HEK293T (cell line): ENCODE measurements around the gene CHSY3.

Source experiments
- CTCF ChIA-PET: fragments of 350-600 bp; formaldehyde crosslinking; extraction: SDS; loops from one replicate; lab custom pipeline; 2021; ENCODE audit warnings: antibody characterized with exemption, inconsistent platforms; lab: Yijun Ruan, JAX
- POLR2A ChIA-PET: fragments of 350-600 bp; formaldehyde crosslinking; extraction: SDS; loops from one replicate; lab custom pipeline; 2020; ENCODE audit warnings: antibody characterized with exemption, inconsistent platforms; lab: Yijun Ruan, JAX
- DNase-seq: peaks from one replicate; pipeline ENCODE4 v3.0.0; 2012; ENCODE audit warnings: mixed read lengths; ENCODE audit errors: extremely low spot score
- ARNT ChIP-seq: fragments of 450-650 bp; IDR thresholded peaks from 2 replicates; pipeline ENCODE4 v1.6.1; 2017; ENCODE audit warnings: mild to moderate bottlenecking
- BHLHE40 ChIP-seq: fragments of 450-650 bp; IDR thresholded peaks from 2 replicates; pipeline ENCODE4 v1.6.1; 2016; ENCODE audit warnings: mild to moderate bottlenecking, moderate library complexity, borderline replicate concordance
- CTBP1 ChIP-seq: fragments of 450-650 bp; IDR thresholded peaks from 2 replicates; pipeline ENCODE4 v1.6.1; 2016; ENCODE audit warnings: borderline replicate concordance
- ELF4 ChIP-seq: fragments of 450-650 bp; IDR thresholded peaks from 2 replicates; pipeline ENCODE4 v1.6.1; 2017; ENCODE audit warnings: antibody characterized with exemption
- FOXA1 ChIP-seq: fragments of 450-650 bp; IDR thresholded peaks from 2 replicates; pipeline ENCODE4 v1.6.1; 2016; ENCODE audit warnings: mild to moderate bottlenecking
- FOXK2 ChIP-seq: fragments of 450-650 bp; IDR thresholded peaks from 2 replicates; pipeline ENCODE4 v1.6.1; 2016; ENCODE audit warnings: mild to moderate bottlenecking
- FOXM1 ChIP-seq: fragments of 450-650 bp; IDR thresholded peaks from 2 replicates; pipeline ENCODE4 v1.6.1; 2017; ENCODE audit warnings: mild to moderate bottlenecking, borderline replicate concordance
- HDGF ChIP-seq: fragments of 450-650 bp; IDR thresholded peaks from 2 replicates; pipeline ENCODE4 v1.6.1; 2017; ENCODE audit warnings: antibody characterized with exemption, borderline replicate concordance
- L3MBTL2 ChIP-seq: fragments of 450-650 bp; conservative IDR thresholded peaks from 2 replicates; pipeline ENCODE4 v1.6.1; 2016; ENCODE audit warnings: mild to moderate bottlenecking
- LEF1 ChIP-seq: fragments of 450-650 bp; IDR thresholded peaks from 2 replicates; pipeline ENCODE4 v1.6.1; 2017; ENCODE audit warnings: mild to moderate bottlenecking, borderline replicate concordance
- NFRKB ChIP-seq: fragments of 450-650 bp; IDR thresholded peaks from 2 replicates; pipeline ENCODE4 v1.6.1; 2016; ENCODE audit warnings: mild to moderate bottlenecking, moderate library complexity
- SP1 ChIP-seq: fragments of 450-650 bp; IDR thresholded peaks from 2 replicates; pipeline ENCODE4 v1.6.1; 2017
- SUZ12 ChIP-seq: fragments of 450-650 bp; IDR thresholded peaks from 2 replicates; pipeline ENCODE4 v1.6.1; 2016; ENCODE audit warnings: mild to moderate bottlenecking
- TARDBP ChIP-seq: fragments of 450-650 bp; IDR thresholded peaks from 2 replicates; pipeline ENCODE4 v1.6.1; 2016
- ZNF384 ChIP-seq: fragments of 450-650 bp; IDR thresholded peaks from 2 replicates; pipeline ENCODE4 v1.6.1; 2016
- TF ChIP-seq, protein P1 (sequence below): fragments of 450-650 bp; IDR thresholded peaks from 2 replicates; pipeline ENCODE4 v1.6.1; 2016

Gene CHSY3

DNA sequence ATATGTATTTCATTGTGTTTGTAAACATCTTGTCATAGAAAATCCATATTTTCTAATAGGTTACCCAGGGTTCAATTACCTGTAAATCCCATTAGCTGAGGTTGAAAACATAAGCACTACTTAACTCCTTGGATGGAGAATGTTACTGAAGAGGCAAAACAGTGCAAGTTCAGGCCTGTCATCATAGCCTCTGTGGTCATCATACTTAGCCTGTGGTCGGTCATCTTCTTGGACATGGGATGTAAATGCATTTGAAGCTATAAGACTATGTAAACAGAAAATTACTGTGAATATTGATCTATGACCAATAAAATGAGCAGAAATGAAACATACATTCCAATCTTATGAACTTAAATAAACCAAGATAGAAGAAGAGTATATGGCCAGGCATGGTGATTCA is 164.7 kb downstream of the CHSY3 start:
- no peak for TF ChIP-seq SUZ12
- TF ChIP-seq SP1: no peak
- no peak for TF ChIP-seq FOXM1
- TF ChIP-seq ARNT: no peak
- no peak for TF ChIP-seq CTBP1
- TF ChIP-seq L3MBTL2: no peak
- no peak for TF ChIP-seq FOXK2
- TF ChIP-seq LEF1: no peak
- TF ChIP-seq ELF4: no peak
- TF ChIP-seq FOXA1: no peak
- TF ChIP-seq BHLHE40: no peak
- CTCF ChIA-PET: no interaction called here
- POLR2A ChIA-PET: no interaction called here
- DNase-seq: no peak

DNA sequence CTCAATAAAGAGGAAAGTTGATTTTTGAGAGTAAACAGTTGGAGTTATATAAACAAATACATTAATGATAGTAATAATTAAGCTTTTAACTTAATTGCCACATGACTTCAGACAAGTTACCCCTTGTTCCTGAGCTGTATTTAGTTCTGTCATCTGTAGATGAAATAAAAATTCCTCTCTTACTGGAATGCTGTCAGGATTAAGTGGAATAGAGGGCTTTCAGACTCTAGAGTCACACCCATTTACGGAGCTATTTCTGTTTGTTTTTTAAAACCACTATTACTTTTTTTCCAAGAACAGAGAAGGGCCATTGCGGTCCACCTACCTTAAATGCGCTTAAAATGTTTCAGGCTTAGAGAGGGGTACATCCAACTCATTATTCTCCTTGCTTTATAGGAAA is 170.6 kb downstream of the CHSY3 start:
- ChIA-PET POLR2A (no interaction called here), CTCF (no interaction called here)
- TF ChIP-seq ARNT (no peak), TARDBP (no peak), L3MBTL2 (no peak), LEF1 (no peak)
- TF ChIP-seq, protein P1, sequence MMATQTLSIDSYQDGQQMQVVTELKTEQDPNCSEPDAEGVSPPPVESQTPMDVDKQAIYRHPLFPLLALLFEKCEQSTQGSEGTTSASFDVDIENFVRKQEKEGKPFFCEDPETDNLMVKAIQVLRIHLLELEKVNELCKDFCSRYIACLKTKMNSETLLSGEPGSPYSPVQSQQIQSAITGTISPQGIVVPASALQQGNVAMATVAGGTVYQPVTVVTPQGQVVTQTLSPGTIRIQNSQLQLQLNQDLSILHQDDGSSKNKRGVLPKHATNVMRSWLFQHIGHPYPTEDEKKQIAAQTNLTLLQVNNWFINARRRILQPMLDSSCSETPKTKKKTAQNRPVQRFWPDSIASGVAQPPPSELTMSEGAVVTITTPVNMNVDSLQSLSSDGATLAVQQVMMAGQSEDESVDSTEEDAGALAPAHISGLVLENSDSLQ: no peak
- no peak for DNase-seq

DNA sequence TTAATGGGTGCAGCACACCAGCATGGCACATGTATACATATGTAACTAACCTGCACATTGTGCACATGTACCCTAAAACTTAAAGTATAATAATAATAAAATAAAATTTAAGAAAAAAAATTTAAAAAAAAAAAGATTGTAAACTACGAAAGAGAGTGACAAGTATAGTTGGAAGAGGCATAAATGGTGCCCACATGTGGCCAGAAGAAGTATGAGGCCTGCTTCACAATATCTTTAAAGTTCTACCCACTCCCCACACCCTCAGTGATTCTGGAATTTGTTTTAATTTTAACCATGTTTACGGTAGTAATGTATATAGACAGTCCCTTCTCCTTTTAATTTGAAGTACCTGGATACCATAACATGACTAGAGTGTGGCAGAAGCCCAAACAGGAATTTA is 172.7 kb downstream of the CHSY3 start:
- no peak for DNase-seq
- TF ChIP-seq FOXA1: no peak
- TF ChIP-seq BHLHE40: no peak
- TF ChIP-seq FOXK2: no peak
- POLR2A ChIA-PET: no interaction called here
- CTCF ChIA-PET: no interaction called here

DNA sequence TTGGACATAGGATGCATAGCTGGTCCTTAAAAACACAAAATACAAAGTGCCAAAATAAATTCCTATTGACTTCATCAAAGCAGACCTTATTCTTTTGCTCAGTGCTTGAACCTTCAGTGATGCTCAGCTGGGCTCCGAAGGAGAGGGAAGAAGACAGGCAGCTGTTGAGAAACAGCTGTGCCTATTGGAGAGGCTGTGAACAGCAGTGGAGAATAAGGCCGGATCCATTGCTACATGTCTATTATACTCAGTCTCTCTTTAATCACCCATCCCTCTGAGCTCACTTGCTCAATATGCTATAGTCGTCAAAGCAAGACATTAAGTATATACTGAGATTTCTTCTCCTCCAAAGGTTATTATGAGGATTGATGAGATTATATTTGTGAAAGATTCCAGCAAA is 174.4 kb downstream of the CHSY3 start:
- CTCF ChIA-PET: no interaction called here
- TF ChIP-seq ELF4 (no peak), ZNF384 (no peak), SP1 (no peak), FOXM1 (no peak), LEF1 (no peak), NFRKB (no peak), SUZ12 (no peak)
- POLR2A ChIA-PET: no interaction called here
- no peak for DNase-seq

DNA sequence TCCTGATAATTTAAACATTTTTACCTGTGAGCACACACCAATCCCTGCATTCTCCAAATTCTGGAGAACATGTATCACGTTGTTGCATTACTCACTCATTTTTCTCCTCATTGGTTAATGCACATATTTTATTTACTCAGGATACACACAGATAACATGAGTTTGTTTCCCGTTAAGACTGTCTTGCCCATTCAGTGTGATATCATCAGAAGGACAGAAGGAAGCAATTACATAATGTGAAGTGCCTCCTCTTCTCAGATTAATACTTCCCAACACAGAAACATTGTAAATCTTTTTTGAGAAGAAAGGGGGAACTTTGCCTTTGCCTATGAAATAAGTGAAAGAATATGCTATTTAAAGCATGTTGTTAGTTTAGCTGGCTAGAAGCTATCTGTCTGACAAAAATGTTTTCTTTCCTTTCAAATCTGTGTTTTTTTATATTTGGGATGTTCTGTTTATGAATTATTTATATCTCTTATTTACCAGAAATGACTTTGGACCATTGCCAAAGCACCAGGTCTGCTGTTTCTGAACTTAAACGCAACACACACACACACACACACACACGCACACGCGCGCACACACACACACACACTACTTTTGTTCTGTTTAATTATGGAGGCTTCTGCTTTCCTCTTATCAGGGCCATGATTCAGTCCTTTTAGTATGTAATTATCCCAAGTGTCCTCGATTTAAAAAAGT is 186.5 kb downstream of the CHSY3 start:
- ChIA-PET POLR2A (no interaction called here), CTCF (no interaction called here)
- TF ChIP-seq, protein P1: no peak
- TF ChIP-seq BHLHE40 (no peak), SP1 (no peak), LEF1 (no peak), FOXA1 (no peak), TARDBP (no peak), CTBP1 (no peak), L3MBTL2 (no peak), NFRKB (no peak), FOXM1 (no peak), ZNF384 (no peak), ELF4 (no peak), HDGF (no peak), FOXK2 (no peak), SUZ12 (no peak), ARNT (no peak)
- no peak for DNase-seq

DNA sequence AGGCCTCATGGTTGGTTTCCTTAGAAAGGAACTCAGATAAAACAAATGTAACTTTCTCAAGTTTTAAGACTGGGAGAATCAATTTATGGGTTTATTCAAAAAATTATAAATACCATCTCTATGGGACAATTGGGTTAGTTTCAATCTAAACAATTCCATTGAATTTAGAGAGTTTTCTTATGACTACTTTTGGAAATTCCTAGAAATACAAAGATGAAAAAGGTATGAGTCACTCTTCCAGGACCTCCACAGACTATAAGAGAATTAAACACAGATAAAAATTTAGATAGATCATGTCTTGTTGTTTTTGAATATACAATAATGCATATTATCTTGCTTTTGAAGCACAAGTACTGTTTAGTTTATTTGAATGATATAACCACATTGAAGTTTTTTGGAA is 188.7 kb downstream of the CHSY3 start:
- TF ChIP-seq FOXK2 (no peak), FOXM1 (no peak), TARDBP (no peak), HDGF (no peak), LEF1 (no peak)
- ChIA-PET POLR2A (no interaction called here), CTCF (no interaction called here)
- DNase-seq: no peak

DNA sequence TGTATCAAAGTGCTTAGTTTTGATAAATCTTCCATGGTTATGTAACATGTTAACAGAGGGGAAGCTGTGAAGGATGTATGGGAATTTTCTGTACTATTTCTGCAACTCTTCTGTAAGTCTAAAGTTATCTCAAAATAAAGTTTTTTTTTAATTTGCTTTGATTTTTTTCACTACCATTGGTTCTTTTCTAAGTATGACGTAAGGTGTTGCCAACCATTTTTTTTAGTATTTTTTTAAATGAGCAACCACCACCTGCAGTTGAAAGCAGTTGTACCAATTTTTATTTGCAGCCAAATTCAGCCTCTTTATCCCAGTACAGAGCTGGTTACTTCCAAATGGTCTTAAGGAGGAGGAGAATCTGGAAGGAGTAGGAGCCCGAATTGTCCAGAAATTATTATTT is 192.2 kb downstream of the CHSY3 start:
- DNase-seq: no peak
- TF ChIP-seq, protein P1: no peak
- no peak for TF ChIP-seq CTBP1
- TF ChIP-seq FOXA1: no peak
- no peak for TF ChIP-seq HDGF
- TF ChIP-seq ZNF384: no peak
- TF ChIP-seq SP1: no peak
- TF ChIP-seq NFRKB: no peak
- no peak for TF ChIP-seq ARNT
- TF ChIP-seq L3MBTL2: no peak
- TF ChIP-seq FOXK2: no peak
- TF ChIP-seq ELF4: no peak
- no peak for TF ChIP-seq TARDBP
- no peak for TF ChIP-seq BHLHE40
- TF ChIP-seq SUZ12: no peak
- TF ChIP-seq FOXM1: no peak
- TF ChIP-seq LEF1: no peak
- POLR2A ChIA-PET: no interaction called here
- CTCF ChIA-PET: no interaction called here
